ENCODE measurements around the gene AGR3.

The AGR3 gene

GRCh38 chr7:16851829-16852228 is 30.0 kb downstream of the AGR3 start:
- in situ Hi-C loops (cut with MboI; ENCODE audit: low pct_unique_long_range_greater_than_20kb, low sequenced_read_pairs, unreplicated experiment) = no loop called here
- no peak for DNase-seq (ENCODE audit: low spot score)

DNA sequence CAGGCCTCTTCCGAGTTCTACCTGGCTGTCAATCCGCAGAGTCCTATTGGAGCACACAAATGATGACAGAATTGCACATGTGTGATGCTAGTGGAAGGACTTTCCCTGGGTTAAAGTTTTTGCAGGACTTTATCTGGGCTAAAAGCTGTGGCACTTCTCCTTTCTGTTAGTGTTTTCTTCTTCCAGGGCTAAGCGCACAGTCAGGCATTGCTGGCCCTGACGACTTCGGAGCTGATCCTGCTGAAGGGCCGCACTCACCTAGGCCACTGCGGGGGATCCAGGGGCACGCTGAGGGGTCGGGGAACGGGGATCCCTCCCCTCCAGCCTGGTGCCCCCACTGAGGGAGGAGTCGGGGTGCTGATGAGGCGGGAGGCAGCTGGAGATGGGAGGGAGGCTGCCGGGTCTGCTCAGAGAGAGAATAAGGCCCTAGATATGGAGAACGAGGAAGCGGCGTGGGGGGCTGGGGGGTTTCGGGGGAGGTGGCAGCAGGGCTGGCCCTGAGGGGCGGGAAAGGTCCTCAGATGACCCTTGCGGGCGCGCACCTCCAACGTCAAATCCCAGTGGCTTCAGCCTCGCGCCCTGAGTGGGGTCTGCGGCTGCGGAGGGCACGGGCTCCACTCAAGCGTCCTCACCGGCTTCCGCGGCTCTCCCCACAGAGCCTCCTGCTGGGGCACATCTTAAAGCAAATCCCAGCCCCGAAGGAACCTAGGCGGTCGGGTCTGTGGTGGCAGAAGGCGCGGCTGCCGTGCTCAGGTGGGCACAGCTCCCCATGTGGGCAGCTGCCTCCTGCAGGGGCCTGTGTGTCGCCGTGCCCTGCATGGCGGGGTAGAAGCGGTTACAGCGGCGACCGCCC is 30.9 kb downstream of the AGR3 start:
- no peak for TF ChIP-seq CTCF (IDR thresholded peaks at IDR 0.05; ENCODE audit: extremely low read depth, insufficient read depth, missing control alignments)
- DNase-seq (ENCODE audit: low spot score) = no peak
- in situ Hi-C loops (cut with MboI; ENCODE audit: low pct_unique_long_range_greater_than_20kb, low sequenced_read_pairs, unreplicated experiment) = no loop called here

More at GRCh38 chr7:16851829-16852228, 30.0 kb downstream of the AGR3 start:
- no peak for TF ChIP-seq CTCF (IDR thresholded peaks at IDR 0.05; ENCODE audit: extremely low read depth, insufficient read depth, missing control alignments)

DNA sequence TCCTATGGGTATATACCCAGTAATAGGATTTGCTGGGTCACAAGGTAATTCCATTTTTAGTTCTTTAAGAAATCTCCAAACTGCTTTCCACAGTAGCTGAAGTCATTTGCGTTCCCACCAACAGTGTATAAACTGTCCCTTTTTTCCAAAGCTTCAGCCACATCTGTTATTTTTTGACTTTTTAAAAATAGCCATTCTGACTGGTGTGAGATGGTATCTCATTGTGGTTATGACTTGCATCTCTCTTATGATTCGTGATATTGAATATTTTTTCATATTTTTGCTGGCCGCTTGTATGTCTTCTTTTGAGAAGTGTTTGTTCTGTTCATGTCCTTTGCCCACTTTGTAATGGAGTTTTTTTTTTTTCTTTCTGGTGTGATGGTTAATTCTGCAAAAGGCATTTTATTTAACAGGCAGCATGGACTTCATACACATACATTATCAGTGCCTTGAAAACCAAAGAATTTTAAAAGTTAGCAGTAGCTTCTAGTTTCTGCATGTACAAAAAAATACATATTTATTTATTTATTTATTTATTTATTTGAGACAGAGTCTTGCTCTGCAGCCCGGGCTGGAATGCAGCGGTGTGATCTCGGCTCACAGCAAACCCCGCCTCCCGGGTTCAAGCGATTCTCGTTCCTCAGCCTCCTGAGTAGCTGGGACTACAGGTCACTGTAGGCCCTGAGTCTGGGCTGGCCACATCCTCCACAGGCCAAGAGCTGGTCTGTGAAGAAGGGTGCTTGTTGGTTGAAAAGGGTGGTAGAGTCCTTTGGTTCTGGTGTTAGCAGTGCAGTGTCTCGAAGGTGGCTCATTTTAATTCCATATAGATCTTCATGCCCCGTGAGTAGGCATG is 32.3 kb downstream of the AGR3 start:
- in situ Hi-C loops (cut with MboI; ENCODE audit: low pct_unique_long_range_greater_than_20kb, low sequenced_read_pairs, unreplicated experiment) = no loop called here
- no peak for TF ChIP-seq CTCF (IDR thresholded peaks at IDR 0.05; ENCODE audit: extremely low read depth, insufficient read depth, missing control alignments)
- no peak for DNase-seq (ENCODE audit: low spot score)

DNA sequence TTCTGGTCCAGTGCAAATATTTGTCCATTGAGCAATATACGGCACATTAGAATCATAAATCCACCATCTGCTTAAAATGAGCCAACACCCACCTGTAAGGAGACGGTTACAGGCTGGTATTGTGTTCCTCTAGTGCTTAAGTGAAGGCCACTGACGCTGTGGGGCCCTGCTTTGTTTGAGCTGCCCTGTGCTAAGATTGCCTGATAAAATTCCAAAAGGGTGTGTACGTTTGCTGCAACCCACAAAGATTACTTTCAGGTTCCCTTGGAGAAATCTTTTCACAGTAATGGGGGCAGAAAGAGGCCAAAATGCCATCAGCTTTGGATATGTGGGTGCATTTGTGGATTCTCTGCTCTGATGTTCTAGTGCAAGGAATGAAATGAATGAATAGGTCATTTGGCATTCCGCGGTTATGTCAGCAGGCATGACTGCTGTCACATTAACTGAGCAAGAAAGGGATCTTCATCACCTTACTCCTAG is 34.4 kb downstream of the AGR3 start:
- no peak for TF ChIP-seq CTCF (IDR thresholded peaks at IDR 0.05; ENCODE audit: extremely low read depth, insufficient read depth, missing control alignments)
- in situ Hi-C loops (cut with MboI; ENCODE audit: low pct_unique_long_range_greater_than_20kb, low sequenced_read_pairs, unreplicated experiment) = no loop called here
- no peak for DNase-seq (ENCODE audit: low spot score)

DNA sequence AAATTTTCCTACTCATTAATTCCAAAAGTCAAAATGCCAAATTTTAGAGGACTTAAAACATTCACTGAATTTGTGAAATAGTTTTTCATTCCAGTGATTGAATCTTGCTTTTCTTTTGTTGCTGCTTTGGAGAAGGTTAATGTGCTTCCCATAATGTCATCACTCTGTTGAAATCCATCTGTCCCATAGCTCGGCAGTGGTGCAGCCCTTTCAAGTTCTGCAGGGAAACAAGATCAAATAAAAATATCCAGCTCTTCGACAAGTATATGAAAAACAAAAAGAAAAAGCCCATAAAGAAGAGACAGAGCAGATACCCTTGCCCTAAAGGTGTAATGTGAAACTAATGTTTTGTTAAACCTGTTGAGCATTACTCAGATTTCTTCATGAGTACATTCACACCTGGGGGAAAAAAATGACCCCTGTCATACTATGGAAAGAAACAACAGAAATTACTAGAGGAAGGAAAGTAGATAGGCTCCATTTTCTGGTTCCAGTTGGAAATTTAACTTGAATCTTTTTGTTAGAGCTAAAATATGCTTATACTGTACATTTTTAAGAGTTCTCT is 35.1 kb downstream of the AGR3 start:
- DNase-seq (ENCODE audit: low spot score) = no peak
- in situ Hi-C loops (cut with MboI; ENCODE audit: low pct_unique_long_range_greater_than_20kb, low sequenced_read_pairs, unreplicated experiment) = no loop called here
- no peak for TF ChIP-seq CTCF (IDR thresholded peaks at IDR 0.05; ENCODE audit: extremely low read depth, insufficient read depth, missing control alignments)

DNA sequence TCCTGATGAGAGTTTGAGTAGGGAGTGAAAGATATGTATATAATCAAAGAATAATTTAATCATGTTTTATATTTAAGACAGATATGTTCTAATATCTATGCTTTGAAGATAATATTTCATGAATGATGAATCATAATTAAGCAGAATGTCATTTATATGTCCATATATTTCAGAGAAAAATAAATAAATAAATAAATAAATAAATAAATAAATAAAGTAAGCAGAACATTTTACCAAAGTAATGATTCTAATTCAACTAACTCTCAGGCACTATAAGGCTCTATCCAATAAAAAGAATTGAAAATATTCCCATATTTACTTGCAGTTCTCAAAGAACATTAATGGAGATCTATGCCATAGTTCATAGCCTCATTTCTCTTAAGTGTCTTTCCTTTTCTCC is 36.0 kb downstream of the AGR3 start:
- in situ Hi-C loops (cut with MboI; ENCODE audit: low pct_unique_long_range_greater_than_20kb, low sequenced_read_pairs, unreplicated experiment) = no loop called here
- no peak for DNase-seq (ENCODE audit: low spot score)
- no peak for TF ChIP-seq CTCF (IDR thresholded peaks at IDR 0.05; ENCODE audit: extremely low read depth, insufficient read depth, missing control alignments)

Measured in GM13977 (cell line).